Thymus (tissue), 14 donors: ENCODE results near the gene RNF125. TPM values are rescaled to one million over a fixed set of nuclear protein-coding genes. Genes with fewer than 3 reads are reported as not detected.

Experiments used
- DNase-seq, 9 donors: peaks; one replicate each; pipeline ENCODE4 v3.0.0-alpha.2; 2013; ENCODE audit warnings: low spot score in 9 of 9, low read depth in 6 of 9, missing footprints in 1 of 9
- H3K27ac ChIP-seq, 2 donors: one replicate each; pipeline ENCODE4 v1.5.1; 2013; ENCODE audit warnings: control low read depth in 1 of 2, low read depth in 1 of 2, low read length in 1 of 2, mild to moderate bottlenecking in 1 of 2, moderate library complexity in 1 of 2
- H3K27me3 ChIP-seq, 2 donors: one replicate each; pipeline ENCODE4 v1.5.1; 2013; ENCODE audit warnings: low read length in 1 of 2; ENCODE audit not compliant: control insufficient read depth in 2 of 2, insufficient read depth in 1 of 2
- H3K36me3 ChIP-seq, 2 donors: one replicate each; pipeline ENCODE4 v1.5.1; 2013; ENCODE audit warnings: low read length in 1 of 2, mild to moderate bottlenecking in 1 of 2, moderate library complexity in 1 of 2; ENCODE audit not compliant: control insufficient read depth in 2 of 2, insufficient read depth in 2 of 2
- H3K4me1 ChIP-seq, 2 donors: one replicate each; pipeline ENCODE4 v1.5.1; 2013; ENCODE audit warnings: low read length in 2 of 2; ENCODE audit not compliant: control insufficient read depth in 2 of 2, insufficient read depth in 2 of 2
- H3K4me3 ChIP-seq, 2 donors: one replicate each; pipeline ENCODE4 v1.5.1; 2013; ENCODE audit warnings: low read length in 2 of 2, control low read depth in 1 of 2, mild to moderate bottlenecking in 1 of 2
- H3K9me3 ChIP-seq, 2 donors: one replicate each; pipeline ENCODE4 v1.5.1; 2013; ENCODE audit warnings: low read length in 1 of 2, mild to moderate bottlenecking in 1 of 2; ENCODE audit not compliant: control insufficient read depth in 2 of 2, insufficient read depth in 1 of 2
- WGBS: extraction: QIAGEN DNeasy Blood & Tissue Kit; methylation state at CpG from one replicate; pipeline ENCODE4 v1.1.7; 2013; 5-methylcytosine and 5-hydroxymethylcytosine counted together
- long read RNA-seq, 10 donors: transcript quantifications; one replicate each; lab custom pipeline, GENCODE V29; 2026
- polyA plus RNA-seq: library from polyadenylated mRNA; stranded (reverse); fragments of 200-250 nt; gene quantifications from one replicate; pipeline ENCODE4 v1.2.3, GENCODE V29; 2013
- total RNA-seq: library from RNA; stranded (reverse); fragments of 120-200 nt; gene quantifications from one replicate; pipeline ENCODE4 v1.2.4, GENCODE V29; 2013
- donor health status: healthy.

Gene RNF125
- 5.1 TPM for total RNA-seq
- polyA plus RNA-seq: 10.2 TPM
- long read RNA-seq, donor 1: 0 reads
- long read RNA-seq, donor 2, full-length matches to known transcripts: 9 of 9 reads
- long read RNA-seq, donor 2, partial matches to known transcripts: 0 of 9 reads
- long read RNA-seq, donor 2, other reads (novel, unspliced or antisense): 0 of 9 reads
- long read RNA-seq, donor 3, full-length matches to known transcripts: 3 of 3 reads
- long read RNA-seq, donor 3, partial matches to known transcripts: 0 of 3 reads
- long read RNA-seq, donor 3, other reads (novel, unspliced or antisense): 0 of 3 reads
- long read RNA-seq, donor 4, full-length matches to known transcripts: 3 of 3 reads
- long read RNA-seq, donor 4, partial matches to known transcripts: 0 of 3 reads
- long read RNA-seq, donor 4, other reads (novel, unspliced or antisense): 0 of 3 reads
- long read RNA-seq, donor 5, full-length matches to known transcripts: 2 of 2 reads
- long read RNA-seq, donor 5, partial matches to known transcripts: 0 of 2 reads
- long read RNA-seq, donor 5, other reads (novel, unspliced or antisense): 0 of 2 reads
- long read RNA-seq, donor 6, full-length matches to known transcripts: 3 of 3 reads
- long read RNA-seq, donor 6, partial matches to known transcripts: 0 of 3 reads
- long read RNA-seq, donor 6, other reads (novel, unspliced or antisense): 0 of 3 reads
- long read RNA-seq, donor 7, partial matches to known transcripts: 0 of 1 reads
- long read RNA-seq, donor 7, other reads (novel, unspliced or antisense): 0 of 1 reads
- long read RNA-seq, donor 8: 0 reads
- long read RNA-seq, donor 9, full-length matches to known transcripts: 2 of 2 reads
- long read RNA-seq, donor 9, partial matches to known transcripts: 0 of 2 reads
- long read RNA-seq, donor 9, other reads (novel, unspliced or antisense): 0 of 2 reads
- long read RNA-seq, donor 10, full-length matches to known transcripts: 2 of 2 reads
- long read RNA-seq, donor 10, partial matches to known transcripts: 0 of 2 reads
- long read RNA-seq, donor 10, other reads (novel, unspliced or antisense): 0 of 2 reads

- Histone ChIP-seq H3K27me3 (no peaks in the 10 kb centered on the region), H3K27ac (peak within 1 kb of the TSS; percentile 85 to 95), H3K36me3 (no peaks in the 10 kb centered on the region), H3K4me1 (peaks cover 4 to 19% of the 10 kb centered on the region in 2 donors), H3K9me3 (no peaks in the 10 kb centered on the region), H3K4me3 (peak within 1 kb of the TSS; percentile 67 to 70)
- WGBS: under 1% methylated on average over 66 of the region's 66 CpGs
- DNase-seq: peak; percentile 63 to 93 (median 79)
Observed at GRCh38 chr18:32018331-32019250, at the start of gene RNF125. Gene RNF125, plus strand, starts transcription at chr18:32018825. Its CDS starts 39 bp downstream, at chr18:32018864.

- Histone ChIP-seq H3K27ac (no peak overlapping the region), H3K36me3 (no peaks in the 10 kb centered on the region), H3K27me3 (no peaks in the 10 kb centered on the region), H3K9me3 (peaks cover 1 to 21% of the 10 kb centered on the region in 2 donors), H3K4me1 (no peaks in the 10 kb centered on the region), H3K4me3 (no peak overlapping the region)
- WGBS: 87% methylated on average over 3 of the region's 3 CpGs
- DNase-seq: no peak
Observed at GRCh38 chr18:31970617-31971016, 48.0 kb upstream of the RNF125 start.

GRCh38 chr18:31973929-31974546, 44.6 kb upstream of the RNF125 start:
- DNase-seq: no peak
- Histone ChIP-seq H3K27ac (no peak overlapping the region), H3K27me3 (no peaks in the 10 kb centered on the region), H3K36me3 (no peaks in the 10 kb centered on the region), H3K4me3 (no peak overlapping the region), H3K4me1 (no peaks in the 10 kb centered on the region), H3K9me3 (peaks cover 1 to 27% of the 10 kb centered on the region in 2 donors)
- 96% methylated on average over 4 of the region's 4 CpGs for WGBS

- Histone ChIP-seq H3K27ac (no peak overlapping the region), H3K9me3 (peaks cover 1 to 27% of the 10 kb centered on the region in 2 donors), H3K4me1 (no peaks in the 10 kb centered on the region), H3K36me3 (no peaks in the 10 kb centered on the region), H3K27me3 (no peaks in the 10 kb centered on the region), H3K4me3 (no peak overlapping the region)
- 89% methylated on average over 3 of the region's 3 CpGs for WGBS
- no peak for DNase-seq
Observed at GRCh38 chr18:31976242-31976641, 42.4 kb upstream of the RNF125 start.

GRCh38 chr18:31977270-31977872, 41.3 kb upstream of the RNF125 start:
- Histone ChIP-seq H3K4me3 (no peak overlapping the region), H3K27me3 (no peaks in the 10 kb centered on the region), H3K4me1 (no peaks in the 10 kb centered on the region), H3K27ac (no peak overlapping the region), H3K36me3 (no peaks in the 10 kb centered on the region), H3K9me3 (peaks cover 1 to 27% of the 10 kb centered on the region in 2 donors)
- 96% methylated on average over 9 of the region's 9 CpGs for WGBS
- DNase-seq: peak in 5 of 9 donors; percentile 8 to 35 (median 21)

- WGBS: 98% methylated on average over 5 of the region's 5 CpGs
- Histone ChIP-seq H3K36me3 (no peaks in the 10 kb centered on the region), H3K9me3 (peaks cover under 1 to 19% of the 10 kb centered on the region in 2 donors)
Observed at GRCh38 chr18:31978616-31979015, 40.0 kb upstream of the RNF125 start.

GRCh38 chr18:31979714-31980113, 38.9 kb upstream of the RNF125 start:
- H3K4me3 ChIP-seq: no peak overlapping the region
- peaks cover 0 to 6% of the 10 kb centered on the region in 2 donors for H3K4me1 ChIP-seq
- no peaks in the 10 kb centered on the region for H3K27me3 ChIP-seq
- WGBS: 98% methylated on average over 2 of the region's 2 CpGs
- no peak overlapping the region for H3K27ac ChIP-seq
- no peaks in the 10 kb centered on the region for H3K36me3 ChIP-seq
- DNase-seq: no peak
- H3K9me3 ChIP-seq: peaks cover 0 to 12% of the 10 kb centered on the region in 2 donors

More at GRCh38 chr18:31978616-31979015, 40.0 kb upstream of the RNF125 start:
- no peaks in the 10 kb centered on the region for H3K27me3 ChIP-seq
- no peak overlapping the region for H3K27ac ChIP-seq
- H3K4me3 ChIP-seq: no peak overlapping the region
- H3K4me1 ChIP-seq: no peaks in the 10 kb centered on the region
- no peak for DNase-seq

GRCh38 chr18:31980863-31981262, 37.8 kb upstream of the RNF125 start:
- Histone ChIP-seq H3K9me3 (peaks cover 0 to 7% of the 10 kb centered on the region in 2 donors), H3K36me3 (no peaks in the 10 kb centered on the region), H3K27ac (no peak overlapping the region), H3K4me1 (peaks cover 0 to 6% of the 10 kb centered on the region in 2 donors), H3K4me3 (no peak overlapping the region), H3K27me3 (no peaks in the 10 kb centered on the region)
- no peak for DNase-seq
